SK-N-SH (cell line): ENCODE data around the gene NUMBL.

Source experiments
- MXI1 ChIP-seq: IDR thresholded peaks from 2 replicates; pipeline ENCODE4 v1.6.1; 2012; ENCODE audit warnings: mild to moderate bottlenecking, low read depth, low read length, improper control_type of control experiment
- POLR2AphosphoS5 ChIP-seq: IDR thresholded peaks from 2 replicates; pipeline ENCODE4 v1.6.1; 2012; ENCODE audit warnings: low read depth, low read length
- SMC3 ChIP-seq: IDR thresholded peaks from 2 replicates; pipeline ENCODE4 v1.6.1; 2012; ENCODE audit warnings: low read depth, low read length, improper control_type of control experiment
- TAF1 ChIP-seq: IDR thresholded peaks from 2 replicates; pipeline ENCODE4 v1.6.1; 2012; ENCODE audit warnings: low read depth, mild to moderate bottlenecking, low read length, moderate library complexity, borderline replicate concordance
- YY1 ChIP-seq: IDR thresholded peaks from 2 replicates; pipeline ENCODE4 v1.4.0; 2012; ENCODE audit warnings: low read depth, mild to moderate bottlenecking
- TF ChIP-seq, protein P1 (sequence below): fragments of 200-600 bp; sonication (generic); IDR thresholded peaks from 2 replicates; pipeline ENCODE4 v1.6.1; 2017; ENCODE audit warnings: antibody characterized with exemption, mild to moderate bottlenecking, moderate library complexity
- TF ChIP-seq, protein P2 (sequence below): IDR thresholded peaks from 2 replicates; pipeline ENCODE4 v1.4.0; 2012; ENCODE audit warnings: low read depth, borderline replicate concordance
- TF ChIP-seq, protein P3 (sequence below): IDR thresholded peaks from 2 replicates; pipeline ENCODE4; 2012

DNA sequence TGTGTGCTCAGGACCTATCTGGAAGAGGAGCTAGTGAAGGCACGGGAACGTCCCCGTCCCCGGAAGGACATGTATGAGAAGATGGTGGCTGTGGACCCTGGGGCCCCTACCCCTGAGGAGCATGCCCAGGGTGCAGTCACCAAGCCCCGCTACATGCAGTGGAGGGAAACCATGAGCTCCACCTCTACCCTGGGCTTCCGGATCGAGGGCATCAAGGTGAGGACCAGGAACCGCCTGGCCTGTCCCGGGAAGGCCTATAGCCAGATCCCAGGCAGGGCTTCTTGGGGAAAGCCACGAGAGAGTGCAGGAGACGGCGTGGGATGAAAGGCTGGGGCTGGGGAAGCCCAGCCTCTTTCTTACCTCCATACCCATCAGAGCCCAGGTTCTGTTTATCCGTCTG is 42.7 kb upstream of the NUMBL start:
- TF ChIP-seq, protein P1, sequence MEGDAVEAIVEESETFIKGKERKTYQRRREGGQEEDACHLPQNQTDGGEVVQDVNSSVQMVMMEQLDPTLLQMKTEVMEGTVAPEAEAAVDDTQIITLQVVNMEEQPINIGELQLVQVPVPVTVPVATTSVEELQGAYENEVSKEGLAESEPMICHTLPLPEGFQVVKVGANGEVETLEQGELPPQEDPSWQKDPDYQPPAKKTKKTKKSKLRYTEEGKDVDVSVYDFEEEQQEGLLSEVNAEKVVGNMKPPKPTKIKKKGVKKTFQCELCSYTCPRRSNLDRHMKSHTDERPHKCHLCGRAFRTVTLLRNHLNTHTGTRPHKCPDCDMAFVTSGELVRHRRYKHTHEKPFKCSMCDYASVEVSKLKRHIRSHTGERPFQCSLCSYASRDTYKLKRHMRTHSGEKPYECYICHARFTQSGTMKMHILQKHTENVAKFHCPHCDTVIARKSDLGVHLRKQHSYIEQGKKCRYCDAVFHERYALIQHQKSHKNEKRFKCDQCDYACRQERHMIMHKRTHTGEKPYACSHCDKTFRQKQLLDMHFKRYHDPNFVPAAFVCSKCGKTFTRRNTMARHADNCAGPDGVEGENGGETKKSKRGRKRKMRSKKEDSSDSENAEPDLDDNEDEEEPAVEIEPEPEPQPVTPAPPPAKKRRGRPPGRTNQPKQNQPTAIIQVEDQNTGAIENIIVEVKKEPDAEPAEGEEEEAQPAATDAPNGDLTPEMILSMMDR: no peak
- TF ChIP-seq TAF1 (no peak), MXI1 (no peak), SMC3 (no peak), YY1 (no peak), POLR2AphosphoS5 (no peak)
- TF ChIP-seq, protein P2, sequence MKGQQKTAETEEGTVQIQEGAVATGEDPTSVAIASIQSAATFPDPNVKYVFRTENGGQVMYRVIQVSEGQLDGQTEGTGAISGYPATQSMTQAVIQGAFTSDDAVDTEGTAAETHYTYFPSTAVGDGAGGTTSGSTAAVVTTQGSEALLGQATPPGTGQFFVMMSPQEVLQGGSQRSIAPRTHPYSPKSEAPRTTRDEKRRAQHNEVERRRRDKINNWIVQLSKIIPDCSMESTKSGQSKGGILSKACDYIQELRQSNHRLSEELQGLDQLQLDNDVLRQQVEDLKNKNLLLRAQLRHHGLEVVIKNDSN: no peak
- TF ChIP-seq, protein P3, sequence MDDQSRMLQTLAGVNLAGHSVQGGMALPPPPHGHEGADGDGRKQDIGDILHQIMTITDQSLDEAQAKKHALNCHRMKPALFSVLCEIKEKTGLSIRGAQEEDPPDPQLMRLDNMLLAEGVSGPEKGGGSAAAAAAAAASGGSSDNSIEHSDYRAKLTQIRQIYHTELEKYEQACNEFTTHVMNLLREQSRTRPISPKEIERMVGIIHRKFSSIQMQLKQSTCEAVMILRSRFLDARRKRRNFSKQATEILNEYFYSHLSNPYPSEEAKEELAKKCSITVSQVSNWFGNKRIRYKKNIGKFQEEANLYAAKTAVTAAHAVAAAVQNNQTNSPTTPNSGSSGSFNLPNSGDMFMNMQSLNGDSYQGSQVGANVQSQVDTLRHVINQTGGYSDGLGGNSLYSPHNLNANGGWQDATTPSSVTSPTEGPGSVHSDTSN: no peak
